Uterus (tissue), 2 donors: ENCODE measurements around the gene PPEF1.

Source experiments
- CTCF ChIP-seq, 4 experiments: fragments of 200-600 bp in 2 of 4; fragments of 450-650 bp in 2 of 4; sonication (generic) in 2 of 4; IDR thresholded peaks; one replicate each; pipeline ENCODE4 v1.5.1; 2016 to 2019; ENCODE audit warnings: antibody characterized with exemption in 4 of 4, mild to moderate bottlenecking in 2 of 4, moderate library complexity in 1 of 4
- POLR2A ChIP-seq, 2 donors: fragments of 450-650 bp; IDR thresholded peaks; one replicate each; pipeline ENCODE4 v1.6.1; 2016; ENCODE audit warnings: antibody characterized with exemption in 2 of 2, mild to moderate bottlenecking in 1 of 2, moderate library complexity in 1 of 2

- TF ChIP-seq CTCF (IDR thresholded peaks at IDR 0.05) = no peak
- TF ChIP-seq POLR2A (IDR thresholded peaks at IDR 0.05) = no peak
These were observed 15.1 kb downstream of the PPEF1 start for GRCh38 chrX:18722500-18723071.
